ENCODE measurements around the gene TFDP2. TPM values are rescaled to one million over a fixed set of nuclear protein-coding genes. Genes with fewer than 3 reads are reported as not detected.

Gene TFDP2
- total RNA-seq, 3 donors from 2014 or later (not counting 1 experiment from before 2014, with no cell fraction given): 134 to 154 (median 142) TPM

DNA sequence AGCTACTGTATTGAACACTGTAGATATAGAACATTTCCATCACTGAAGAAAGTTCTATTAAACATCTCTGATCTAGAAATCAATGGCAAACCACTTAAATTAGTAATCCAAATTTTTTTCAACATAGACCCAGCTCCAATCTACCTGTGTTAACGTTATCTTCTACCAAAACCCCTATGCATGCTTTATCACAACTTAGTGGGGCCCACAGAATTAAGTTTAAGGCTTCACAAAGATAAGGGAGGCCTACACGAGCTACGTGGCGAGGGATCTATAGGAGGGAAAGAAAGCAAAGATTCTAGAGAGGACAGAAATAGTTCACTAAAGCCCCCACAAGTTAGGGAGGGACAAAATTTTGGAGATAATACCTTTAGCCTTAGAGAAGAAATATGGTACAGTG lies 116.1 kb downstream of the TFDP2 start:
- ATAC-seq: no peak
- no peaks in the 10 kb centered on the region for H3K9me3 Mint-ChIP-seq
- Histone ChIP-seq H3K4me1 (ENCODE audit: control insufficient read depth, insufficient read depth, low read length) (no peaks in the 10 kb centered on the region), H3K27me3 (ENCODE audit: control insufficient read depth, insufficient read depth, low read length) (no peaks in the 10 kb centered on the region), H3K9me3 (ENCODE audit: control insufficient read depth, insufficient read depth, low read length) (no peaks in the 10 kb centered on the region), H3K4me3 (ENCODE audit: low read length) (no peak overlapping the region), H3K36me3 (ENCODE audit: control insufficient read depth, insufficient read depth, low read length) (no peaks in the 10 kb centered on the region), H3K27ac (ENCODE audit: low read length) (no peak overlapping the region)
- no peaks in the 10 kb centered on the region for H3K36me3 Mint-ChIP-seq
- 98% methylated on average over 4 of the region's 4 CpGs for WGBS (ENCODE audit: insufficient coverage)
- H3K27ac Mint-ChIP-seq: no peak overlapping the region
- intact Hi-C loops (cut with micrococcal nuclease): no loop called here
- TF ChIP-seq, protein P1, sequence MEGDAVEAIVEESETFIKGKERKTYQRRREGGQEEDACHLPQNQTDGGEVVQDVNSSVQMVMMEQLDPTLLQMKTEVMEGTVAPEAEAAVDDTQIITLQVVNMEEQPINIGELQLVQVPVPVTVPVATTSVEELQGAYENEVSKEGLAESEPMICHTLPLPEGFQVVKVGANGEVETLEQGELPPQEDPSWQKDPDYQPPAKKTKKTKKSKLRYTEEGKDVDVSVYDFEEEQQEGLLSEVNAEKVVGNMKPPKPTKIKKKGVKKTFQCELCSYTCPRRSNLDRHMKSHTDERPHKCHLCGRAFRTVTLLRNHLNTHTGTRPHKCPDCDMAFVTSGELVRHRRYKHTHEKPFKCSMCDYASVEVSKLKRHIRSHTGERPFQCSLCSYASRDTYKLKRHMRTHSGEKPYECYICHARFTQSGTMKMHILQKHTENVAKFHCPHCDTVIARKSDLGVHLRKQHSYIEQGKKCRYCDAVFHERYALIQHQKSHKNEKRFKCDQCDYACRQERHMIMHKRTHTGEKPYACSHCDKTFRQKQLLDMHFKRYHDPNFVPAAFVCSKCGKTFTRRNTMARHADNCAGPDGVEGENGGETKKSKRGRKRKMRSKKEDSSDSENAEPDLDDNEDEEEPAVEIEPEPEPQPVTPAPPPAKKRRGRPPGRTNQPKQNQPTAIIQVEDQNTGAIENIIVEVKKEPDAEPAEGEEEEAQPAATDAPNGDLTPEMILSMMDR (IDR thresholded peaks at IDR 0.05): no peak
- no peak for DNase-seq
- peaks cover 45 to 53% of the 10 kb centered on the region in 2 donors for H3K4me1 Mint-ChIP-seq
- H3K27me3 Mint-ChIP-seq (ENCODE audit: low read depth in 2 of 2): no peaks in the 10 kb centered on the region
- no peak overlapping the region for H3K4me3 Mint-ChIP-seq

DNA sequence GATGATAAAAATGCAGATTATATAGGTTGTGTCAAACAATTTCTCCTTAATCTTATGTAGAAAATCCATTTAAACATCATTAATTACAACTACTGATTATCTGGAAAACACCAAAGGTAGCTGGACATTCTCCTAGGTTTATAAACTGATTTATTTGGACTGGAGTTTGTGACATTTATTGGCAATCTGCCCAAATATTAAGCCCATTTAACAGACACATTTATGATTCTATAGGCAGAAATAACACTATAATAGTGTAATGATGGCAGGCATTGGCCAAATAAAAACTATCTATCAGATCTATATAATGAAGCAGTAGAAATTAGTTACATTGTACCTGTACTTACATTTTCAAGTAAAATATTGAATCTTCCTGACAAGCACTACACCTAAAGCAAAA lies 117.8 kb downstream of the TFDP2 start:
- no peak for DNase-seq
- H3K36me3 Mint-ChIP-seq: no peaks in the 10 kb centered on the region
- no peaks in the 10 kb centered on the region for H3K27me3 Mint-ChIP-seq (ENCODE audit: low read depth in 2 of 2)
- no peaks in the 10 kb centered on the region for H3K36me3 ChIP-seq (ENCODE audit: control insufficient read depth, insufficient read depth, low read length)
- H3K27ac ChIP-seq (ENCODE audit: low read length): no peak overlapping the region
- H3K4me3 ChIP-seq (ENCODE audit: low read length): no peak overlapping the region
- H3K27ac Mint-ChIP-seq: peak overlapping the region; percentile 3 to 45
- no peak for ATAC-seq
- H3K9me3 ChIP-seq (ENCODE audit: control insufficient read depth, insufficient read depth, low read length): no peaks in the 10 kb centered on the region
- no peaks in the 10 kb centered on the region for H3K27me3 ChIP-seq (ENCODE audit: control insufficient read depth, insufficient read depth, low read length)
- TF ChIP-seq, protein P1 (IDR thresholded peaks at IDR 0.05): no peak
- H3K4me1 Mint-ChIP-seq: peaks cover 52 to 56% of the 10 kb centered on the region in 2 donors
- H3K9me3 Mint-ChIP-seq: no peaks in the 10 kb centered on the region
- peaks cover 3% of the 10 kb centered on the region for H3K4me1 ChIP-seq (ENCODE audit: control insufficient read depth, insufficient read depth, low read length)
- H3K4me3 Mint-ChIP-seq: no peak overlapping the region
- intact Hi-C loops (cut with micrococcal nuclease): no loop called here

DNA sequence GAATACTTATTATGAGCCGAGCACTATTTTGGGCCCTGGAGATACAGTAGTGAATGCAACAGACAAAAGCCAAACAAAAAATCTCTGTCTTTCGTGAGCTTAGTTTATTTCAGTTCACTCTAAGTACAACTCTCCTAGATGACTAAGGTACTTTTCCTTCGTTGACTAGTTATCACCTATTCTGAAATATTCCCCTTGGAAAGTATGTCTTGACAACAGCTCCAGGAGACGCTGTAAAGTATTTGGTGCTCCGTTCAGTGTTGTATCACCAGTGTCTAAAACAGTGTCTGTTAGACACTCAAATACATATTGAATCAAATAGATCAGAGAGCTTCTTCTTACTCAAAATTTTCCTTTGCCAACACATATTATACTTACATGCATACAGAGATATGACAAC lies 119.6 kb downstream of the TFDP2 start:
- DNase-seq: no peak
- Histone ChIP-seq H3K36me3 (ENCODE audit: control insufficient read depth, insufficient read depth, low read length) (no peaks in the 10 kb centered on the region), H3K4me1 (ENCODE audit: control insufficient read depth, insufficient read depth, low read length) (peaks cover 3% of the 10 kb centered on the region), H3K9me3 (ENCODE audit: control insufficient read depth, insufficient read depth, low read length) (no peaks in the 10 kb centered on the region), H3K27ac (ENCODE audit: low read length) (no peak overlapping the region), H3K27me3 (ENCODE audit: control insufficient read depth, insufficient read depth, low read length) (no peaks in the 10 kb centered on the region), H3K4me3 (ENCODE audit: low read length) (no peak overlapping the region)
- Mint-ChIP-seq H3K4me3 (peak overlapping the region; percentile 43), H3K9me3 (no peaks in the 10 kb centered on the region), H3K27ac (peak overlapping the region; percentile 87 to 91), H3K27me3 (ENCODE audit: low read depth in 2 of 2) (no peaks in the 10 kb centered on the region), H3K4me1 (peaks cover 37 to 43% of the 10 kb centered on the region in 2 donors), H3K36me3 (no peaks in the 10 kb centered on the region)
- WGBS (ENCODE audit: insufficient coverage): 93% methylated on average over 5 of the region's 5 CpGs
- TF ChIP-seq, protein P1 (IDR thresholded peaks at IDR 0.05): no peak
- intact Hi-C loops (cut with micrococcal nuclease): loop anchor here (2.0 to 5.0 kb wide), 2 partner anchors 69 to 292 kb away; partner anchors contain the start of gene RNF7
- no peak for ATAC-seq

DNA sequence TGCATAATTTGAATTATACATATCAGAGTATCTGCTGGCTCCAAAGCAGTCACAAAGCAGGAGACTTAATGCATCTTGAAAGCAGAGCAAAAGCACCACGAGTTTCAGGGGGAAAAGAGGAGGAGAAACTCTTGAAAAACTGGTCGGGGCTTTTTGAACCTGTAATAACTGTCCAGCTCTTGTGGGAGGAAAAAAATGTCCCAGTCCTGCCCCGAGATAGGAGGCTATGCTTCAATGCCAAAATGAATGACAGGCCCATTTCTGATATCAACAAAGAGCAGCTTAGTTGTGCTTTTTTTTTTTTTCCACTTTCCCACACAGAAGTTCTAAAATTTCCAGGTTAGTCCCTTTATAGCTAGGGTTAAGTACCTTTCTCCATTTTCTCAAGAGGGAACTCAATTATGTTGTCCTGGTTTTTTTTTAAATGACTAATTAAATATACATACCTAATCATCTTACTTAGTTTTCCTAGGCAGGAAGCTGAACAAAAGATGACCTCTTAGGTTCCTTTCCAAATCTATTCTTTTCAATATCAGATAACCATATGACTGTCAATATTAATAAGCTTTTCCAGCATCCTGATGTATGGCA lies 120.2 kb downstream of the TFDP2 start:
- H3K27ac Mint-ChIP-seq: peak overlapping the region; percentile 87 to 91
- DNase-seq: no peak
- Histone ChIP-seq H3K4me1 (ENCODE audit: control insufficient read depth, insufficient read depth, low read length) (peaks cover 3% of the 10 kb centered on the region), H3K9me3 (ENCODE audit: control insufficient read depth, insufficient read depth, low read length) (no peaks in the 10 kb centered on the region), H3K27ac (ENCODE audit: low read length) (no peak overlapping the region), H3K27me3 (ENCODE audit: control insufficient read depth, insufficient read depth, low read length) (no peaks in the 10 kb centered on the region), H3K36me3 (ENCODE audit: control insufficient read depth, insufficient read depth, low read length) (no peaks in the 10 kb centered on the region), H3K4me3 (ENCODE audit: low read length) (no peak overlapping the region)
- intact Hi-C loops (cut with micrococcal nuclease): loop anchor here (2.0 to 5.0 kb wide), 2 partner anchors 70 to 292 kb away; partner anchors contain the start of gene RNF7
- no peak for ATAC-seq
- H3K27me3 Mint-ChIP-seq (ENCODE audit: low read depth in 2 of 2): no peaks in the 10 kb centered on the region
- H3K4me3 Mint-ChIP-seq: peak overlapping the region; percentile 43
- TF ChIP-seq, protein P1 (IDR thresholded peaks at IDR 0.05): no peak
- no peaks in the 10 kb centered on the region for H3K36me3 Mint-ChIP-seq
- no peaks in the 10 kb centered on the region for H3K9me3 Mint-ChIP-seq
- WGBS (ENCODE audit: insufficient coverage): 46% methylated on average over 3 of the region's 3 CpGs
- peaks cover 35 to 41% of the 10 kb centered on the region in 2 donors for H3K4me1 Mint-ChIP-seq
